Fibroblast of upper back skin (primary cell): ENCODE measurements around the gene ACSS1.

Experiments
- DNase-seq: peaks from one replicate; pipeline ENCODE4 v3.0.0-alpha.2; 2013

Gene ACSS1

GRCh38 chr20:24970030-24970553 lies 87.8 kb downstream of the ACSS1 start:
- DNase-seq, result no peak

GRCh38 chr20:24969186-24970029 lies 88.5 kb downstream of the ACSS1 start:
- DNase-seq, result no peak

GRCh38 chr20:24968278-24968800 lies 89.6 kb downstream of the ACSS1 start:
- DNase-seq, result no peak

- DNase-seq, result no peak
Observed at GRCh38 chr20:24966317-24967012, 91.5 kb downstream of the ACSS1 start.

GRCh38 chr20:24965065-24965919 lies 92.6 kb downstream of the ACSS1 start:
- DNase-seq, result no peak

- no peak for DNase-seq
Observed at GRCh38 chr20:24964506-24964840, 93.5 kb downstream of the ACSS1 start.

- no peak for DNase-seq
Observed at GRCh38 chr20:24963672-24964505, 94.0 kb downstream of the ACSS1 start.

- no peak for DNase-seq
Observed at GRCh38 chr20:24962510-24962909, 95.4 kb downstream of the ACSS1 start.

- DNase-seq, result no peak
Observed at GRCh38 chr20:24962182-24962492, 95.8 kb downstream of the ACSS1 start.

GRCh38 chr20:24961384-24962181 lies 96.4 kb downstream of the ACSS1 start:
- no peak for DNase-seq

- DNase-seq, result no peak
Observed at GRCh38 chr20:24960861-24961260, 97.1 kb downstream of the ACSS1 start.

- DNase-seq, result no peak
Observed at GRCh38 chr20:24960302-24960801, 97.6 kb downstream of the ACSS1 start.

- no peak for DNase-seq
Observed at GRCh38 chr20:24959591-24960301, 98.2 kb downstream of the ACSS1 start.

- DNase-seq, result no peak
Observed at GRCh38 chr20:24958506-24959385, 99.2 kb downstream of the ACSS1 start.

GRCh38 chr20:24957326-24958016 lies 100.5 kb downstream of the ACSS1 start:
- DNase-seq, result no peak
